Measurements from ENCODE around the gene HACD4. TPM values are rescaled to one million over a fixed set of nuclear protein-coding genes. Genes with fewer than 3 reads are reported as not detected.

The HACD4 gene
- total and polyA plus RNA-seq, 9 of the 15 experiments (the other 6 are each of a cell fraction or from before 2014, with no cell fraction given) = 0.02 TPM; not detected in 8

DNA sequence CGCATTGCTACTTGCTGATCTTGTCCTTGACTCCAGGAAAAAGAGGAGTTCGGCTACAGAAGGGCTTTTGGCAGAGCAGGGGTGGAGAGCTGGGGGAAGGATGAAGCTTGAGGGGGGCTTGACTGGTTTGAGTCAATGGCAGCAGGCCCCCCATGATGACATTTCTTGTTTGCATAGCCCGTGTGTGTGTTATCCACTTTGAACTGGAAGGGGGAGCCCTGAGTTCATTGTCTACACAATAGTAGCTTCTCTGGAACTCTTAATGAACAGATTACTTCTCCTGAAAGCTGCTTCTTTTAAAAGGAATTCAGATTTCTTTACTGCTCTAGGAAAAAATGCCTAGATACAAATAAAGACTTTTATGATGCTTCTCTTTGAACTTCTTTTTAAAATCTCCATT, 44.0 kb upstream of the HACD4 start (continued):
- TF ChIP-seq, protein P1, sequence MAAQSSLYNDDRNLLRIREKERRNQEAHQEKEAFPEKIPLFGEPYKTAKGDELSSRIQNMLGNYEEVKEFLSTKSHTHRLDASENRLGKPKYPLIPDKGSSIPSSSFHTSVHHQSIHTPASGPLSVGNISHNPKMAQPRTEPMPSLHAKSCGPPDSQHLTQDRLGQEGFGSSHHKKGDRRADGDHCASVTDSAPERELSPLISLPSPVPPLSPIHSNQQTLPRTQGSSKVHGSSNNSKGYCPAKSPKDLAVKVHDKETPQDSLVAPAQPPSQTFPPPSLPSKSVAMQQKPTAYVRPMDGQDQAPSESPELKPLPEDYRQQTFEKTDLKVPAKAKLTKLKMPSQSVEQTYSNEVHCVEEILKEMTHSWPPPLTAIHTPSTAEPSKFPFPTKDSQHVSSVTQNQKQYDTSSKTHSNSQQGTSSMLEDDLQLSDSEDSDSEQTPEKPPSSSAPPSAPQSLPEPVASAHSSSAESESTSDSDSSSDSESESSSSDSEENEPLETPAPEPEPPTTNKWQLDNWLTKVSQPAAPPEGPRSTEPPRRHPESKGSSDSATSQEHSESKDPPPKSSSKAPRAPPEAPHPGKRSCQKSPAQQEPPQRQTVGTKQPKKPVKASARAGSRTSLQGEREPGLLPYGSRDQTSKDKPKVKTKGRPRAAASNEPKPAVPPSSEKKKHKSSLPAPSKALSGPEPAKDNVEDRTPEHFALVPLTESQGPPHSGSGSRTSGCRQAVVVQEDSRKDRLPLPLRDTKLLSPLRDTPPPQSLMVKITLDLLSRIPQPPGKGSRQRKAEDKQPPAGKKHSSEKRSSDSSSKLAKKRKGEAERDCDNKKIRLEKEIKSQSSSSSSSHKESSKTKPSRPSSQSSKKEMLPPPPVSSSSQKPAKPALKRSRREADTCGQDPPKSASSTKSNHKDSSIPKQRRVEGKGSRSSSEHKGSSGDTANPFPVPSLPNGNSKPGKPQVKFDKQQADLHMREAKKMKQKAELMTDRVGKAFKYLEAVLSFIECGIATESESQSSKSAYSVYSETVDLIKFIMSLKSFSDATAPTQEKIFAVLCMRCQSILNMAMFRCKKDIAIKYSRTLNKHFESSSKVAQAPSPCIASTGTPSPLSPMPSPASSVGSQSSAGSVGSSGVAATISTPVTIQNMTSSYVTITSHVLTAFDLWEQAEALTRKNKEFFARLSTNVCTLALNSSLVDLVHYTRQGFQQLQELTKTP (IDR thresholded peaks at IDR 0.05; ENCODE audit: low read depth in 1 of 2, partially characterized antibody in 2 of 2) = no peak
- TF ChIP-seq ZNF589 (CRISPR knock-in tag; IDR thresholded peaks at IDR 0.05; ENCODE audit: low read depth) = no peak
- no peak for TF ChIP-seq SMC3 (conservative IDR thresholded peaks at IDR 0.05; ENCODE audit: insufficient read depth, low read depth, low read length)

DNA sequence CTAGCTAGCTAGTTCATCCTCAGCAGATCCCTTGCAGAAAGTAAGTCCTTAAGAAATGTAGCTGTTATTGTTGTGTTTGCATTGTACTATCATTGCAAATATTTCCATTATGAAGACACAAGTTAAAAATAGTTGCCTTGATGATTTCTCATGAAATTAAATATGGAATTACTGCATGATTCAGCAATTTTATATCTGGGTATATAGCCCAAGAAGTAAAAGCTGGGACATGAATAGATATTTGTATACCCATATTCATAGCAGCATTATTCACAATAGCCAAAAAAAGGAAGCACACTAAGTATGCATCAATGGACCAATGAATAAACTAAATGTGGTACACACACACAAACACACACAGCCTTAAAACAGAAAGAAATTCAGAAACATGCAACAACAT, 39.5 kb upstream of the HACD4 start:
- Histone ChIP-seq H3K4me1 (replicated peaks in 1 of 2; ENCODE audit: control insufficient read depth in 2 of 2, insufficient read depth in 2 of 2, low read length in 2 of 2) (no peaks in the 10 kb centered on the region), H3K27me3 (ENCODE audit: control insufficient read depth in 2 of 2, insufficient read depth in 2 of 2, low read length in 2 of 2) (no peaks in the 10 kb centered on the region), H3K9ac (ENCODE audit: insufficient read depth in 1 of 2, low read depth in 2 of 2, low read length in 2 of 2) (no peak overlapping the region), H2AFZ (ENCODE audit: low read depth, low read length) (no peak overlapping the region), H3K79me2 (ENCODE audit: control insufficient read depth, insufficient read depth, low read length) (no peaks in the 10 kb centered on the region), H3K27ac (ENCODE audit: extremely low read depth, low read depth, low read length) (no peak overlapping the region), H3K9me3 (replicated peaks; ENCODE audit: control insufficient read depth, insufficient read depth, low read depth, low read length) (no peaks in the 10 kb centered on the region), H3K36me3 (ENCODE audit: control insufficient read depth, insufficient read depth, low read length) (no peaks in the 10 kb centered on the region), H3K4me3 (no peak overlapping the region), H3K4me2 (ENCODE audit: insufficient read depth, low read length) (no peak overlapping the region), H3K9me1 (ENCODE audit: control insufficient read depth, insufficient read depth, low read length) (no peaks in the 10 kb centered on the region), H4K20me1 (replicated peaks; ENCODE audit: control insufficient read depth, insufficient read depth, low read length) (no peaks in the 10 kb centered on the region)
- intact Hi-C loops (cut with micrococcal nuclease) = no loop called here
- FAIRE-seq = no peak
- in situ Hi-C loops (cut with MboI) = no loop called here
- no TSS peak for BruUV-seq (replicated peaks)
- ChIA-PET CTCF (ENCODE audit: low intra/inter-chr PET ratio) (no interaction called here), POLR2A (no interaction called here)
- no peak for ATAC-seq
- DNase-seq (ENCODE audit: extremely low read depth in 1 of 4, low spot score in 3 of 4) = no peak
- TF ChIP-seq, protein P2, sequence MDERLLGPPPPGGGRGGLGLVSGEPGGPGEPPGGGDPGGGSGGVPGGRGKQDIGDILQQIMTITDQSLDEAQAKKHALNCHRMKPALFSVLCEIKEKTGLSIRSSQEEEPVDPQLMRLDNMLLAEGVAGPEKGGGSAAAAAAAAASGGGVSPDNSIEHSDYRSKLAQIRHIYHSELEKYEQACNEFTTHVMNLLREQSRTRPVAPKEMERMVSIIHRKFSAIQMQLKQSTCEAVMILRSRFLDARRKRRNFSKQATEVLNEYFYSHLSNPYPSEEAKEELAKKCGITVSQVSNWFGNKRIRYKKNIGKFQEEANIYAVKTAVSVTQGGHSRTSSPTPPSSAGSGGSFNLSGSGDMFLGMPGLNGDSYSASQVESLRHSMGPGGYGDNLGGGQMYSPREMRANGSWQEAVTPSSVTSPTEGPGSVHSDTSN (CRISPR knock-in tag; IDR thresholded peaks at IDR 0.05; ENCODE audit: low read depth) = no peak
- TF ChIP-seq, protein P2 (tag; conservative IDR thresholded peaks at IDR 0.05; ENCODE audit: low read depth) = no peak
- TF ChIP-seq TAF7 (tag; IDR thresholded peaks at IDR 0.05) = no peak
- TF ChIP-seq TCF7 (IDR thresholded peaks at IDR 0.05; ENCODE audit: borderline replicate concordance) = no peak
- no peak for TF ChIP-seq HDAC1 (IDR thresholded peaks at IDR 0.05)
- no peak for TF ChIP-seq JUND (IDR thresholded peaks at IDR 0.05; ENCODE audit: borderline replicate concordance, low read depth, low read length)
- TF ChIP-seq JUND (tag; IDR thresholded peaks at IDR 0.05; ENCODE audit: borderline replicate concordance, low read depth, low read length) = no peak
- TF ChIP-seq ZNF133 (CRISPR knock-in tag; IDR thresholded peaks at IDR 0.05) = no peak
- TF ChIP-seq BACH1 (tag; IDR thresholded peaks at IDR 0.05) = no peak
- TF ChIP-seq ZNF561 (CRISPR knock-in tag; conservative IDR thresholded peaks at IDR 0.05) = no peak
- no peak for TF ChIP-seq TAF15 (IDR thresholded peaks at IDR 0.05; ENCODE audit: low read depth, low read length)
- no peak for TF ChIP-seq CTBP1 (IDR thresholded peaks at IDR 0.05; ENCODE audit: borderline replicate concordance)
- no peak for TF ChIP-seq MYNN (IDR thresholded peaks at IDR 0.05)
- no peak for TF ChIP-seq MYNN (CRISPR knock-in tag; IDR thresholded peaks at IDR 0.05)
- TF ChIP-seq ZNF316 (IDR thresholded peaks at IDR 0.05) = no peak
